NB4 (cell line): Measurements from ENCODE around the gene KSR2.

Experiments used
- DNase-seq: peaks from one replicate; pipeline ENCODE4 v3.0.0; 2010; ENCODE audit warnings: low read depth
- H3K4me3 ChIP-seq: one replicate; pipeline ENCODE4 v1.5.1; 2011; ENCODE audit warnings: mild to moderate bottlenecking, low read depth, low read length, moderate library complexity
- CTCF ChIP-seq: IDR thresholded peaks from one replicate; pipeline ENCODE4 v1.5.1; 2012; ENCODE audit warnings: low read depth, low read length
- MYC ChIP-seq: IDR thresholded peaks from 2 replicates; pipeline ENCODE4 v1.6.1; 2011; ENCODE audit warnings: low read depth, low read length
- POLR2A ChIP-seq: IDR thresholded peaks from 2 replicates; pipeline ENCODE4 v1.6.1; 2011; ENCODE audit warnings: mild to moderate bottlenecking; ENCODE audit not compliant: insufficient read length; ENCODE audit errors: extremely low read depth
- TF ChIP-seq, protein P1 (sequence below): IDR thresholded peaks from 2 replicates; pipeline ENCODE4 v1.6.1; 2011; ENCODE audit warnings: low read depth, low read length

The KSR2 gene

GRCh38 chr12:117606945-117607344 lies 361.8 kb downstream of the KSR2 start:
- TF ChIP-seq, protein P1, sequence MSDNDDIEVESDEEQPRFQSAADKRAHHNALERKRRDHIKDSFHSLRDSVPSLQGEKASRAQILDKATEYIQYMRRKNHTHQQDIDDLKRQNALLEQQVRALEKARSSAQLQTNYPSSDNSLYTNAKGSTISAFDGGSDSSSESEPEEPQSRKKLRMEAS = no peak
- TF ChIP-seq POLR2A (no peak), CTCF (no peak), MYC (no peak)
- DNase-seq = no peak
- no peak overlapping the region for H3K4me3 ChIP-seq

- H3K4me3 ChIP-seq = no peak overlapping the region
These were observed 362.8 kb downstream of the KSR2 start for GRCh38 chr12:117606024-117606423.

GRCh38 chr12:117603316-117604113 lies 365.3 kb downstream of the KSR2 start:
- DNase-seq = no peak
- TF ChIP-seq CTCF (no peak), POLR2A (no peak), MYC (no peak)
- TF ChIP-seq, protein P1 = no peak
- no peak overlapping the region for H3K4me3 ChIP-seq

More at GRCh38 chr12:117606024-117606423, 362.8 kb downstream of the KSR2 start:
- TF ChIP-seq CTCF = no peak
- no peak for TF ChIP-seq MYC
- TF ChIP-seq, protein P1 = no peak
- DNase-seq = no peak

- no peak overlapping the region for H3K4me3 ChIP-seq
- DNase-seq = no peak
- TF ChIP-seq MYC = no peak
- TF ChIP-seq POLR2A = no peak
- TF ChIP-seq, protein P1 = no peak
- no peak for TF ChIP-seq CTCF
These were observed 368.9 kb downstream of the KSR2 start for GRCh38 chr12:117599849-117600248.

DNA sequence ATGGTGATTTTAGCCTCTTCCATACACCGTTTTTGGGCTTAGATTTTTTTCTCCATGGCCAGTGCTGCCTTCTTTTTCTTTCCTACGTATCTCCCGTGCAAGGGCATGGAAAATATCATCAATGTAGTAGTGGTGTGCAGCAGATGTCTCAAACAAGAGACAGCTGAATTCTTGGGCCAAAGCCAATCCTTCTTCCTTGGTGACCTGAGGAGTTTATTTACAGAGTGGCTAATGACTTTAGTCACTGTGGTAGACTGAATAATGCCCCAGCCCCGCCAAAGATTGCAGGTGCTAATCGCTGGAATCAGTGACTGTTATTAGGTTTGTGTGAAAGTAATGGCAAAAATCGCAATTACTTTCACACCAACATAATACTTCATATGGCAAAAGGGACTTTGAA lies 371.8 kb downstream of the KSR2 start:
- DNase-seq = no peak
- TF ChIP-seq, protein P1 = no peak
- TF ChIP-seq CTCF = no peak
- TF ChIP-seq POLR2A = no peak
- TF ChIP-seq MYC = no peak
- no peak overlapping the region for H3K4me3 ChIP-seq
